Nucleus accumbens (tissue), 56 donors: ENCODE measurements around the gene GFAP.
A peak's percentile ranks its signal among the peaks of the same experiment; 100 is the strongest.

Experiments used
- DNase-seq, 56 donors: peaks; one replicate each; lab custom pipeline; 2025; lab: John Stamatoyannopoulos, UW

Gene GFAP

DNA sequence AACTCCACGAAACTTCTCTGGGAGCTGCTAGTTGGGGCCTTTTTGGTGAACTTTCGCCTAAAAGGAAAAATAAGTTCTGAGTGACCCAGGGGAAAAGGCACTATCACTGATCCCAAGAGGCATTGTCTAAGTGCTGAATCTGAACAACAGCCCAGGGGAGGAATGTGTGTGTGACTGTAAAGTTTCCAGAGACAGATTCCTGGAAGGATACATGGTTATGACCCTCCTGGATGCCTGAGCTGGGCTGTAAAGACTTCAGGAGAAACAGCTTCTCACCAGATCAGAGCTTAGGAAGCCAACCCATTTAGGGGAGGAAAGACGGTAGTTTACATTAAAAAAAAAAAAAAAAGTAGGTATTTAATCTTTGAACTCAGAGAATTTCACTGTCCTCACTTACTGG lies 47.5 kb downstream of the GFAP start:
- DNase-seq = no peak

DNA sequence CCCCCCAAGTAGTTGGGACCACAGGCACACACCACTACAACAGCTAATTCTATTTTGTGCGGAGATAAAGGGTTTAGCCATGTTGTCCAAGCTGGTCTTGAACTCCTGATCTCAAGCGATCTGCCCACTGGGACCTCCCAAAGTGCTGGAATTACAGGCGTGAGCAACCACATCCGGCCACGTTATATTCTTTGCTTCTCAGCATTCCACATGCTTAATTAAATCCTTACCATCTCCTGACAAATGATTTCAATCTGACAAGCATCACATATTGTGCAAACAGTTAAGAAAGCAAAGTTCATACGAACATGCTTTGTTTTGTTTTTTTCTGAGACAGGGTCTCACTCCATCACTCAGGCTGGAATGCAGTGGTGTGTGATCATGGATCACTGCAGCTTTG lies 49.4 kb downstream of the GFAP start:
- DNase-seq = no peak

DNA sequence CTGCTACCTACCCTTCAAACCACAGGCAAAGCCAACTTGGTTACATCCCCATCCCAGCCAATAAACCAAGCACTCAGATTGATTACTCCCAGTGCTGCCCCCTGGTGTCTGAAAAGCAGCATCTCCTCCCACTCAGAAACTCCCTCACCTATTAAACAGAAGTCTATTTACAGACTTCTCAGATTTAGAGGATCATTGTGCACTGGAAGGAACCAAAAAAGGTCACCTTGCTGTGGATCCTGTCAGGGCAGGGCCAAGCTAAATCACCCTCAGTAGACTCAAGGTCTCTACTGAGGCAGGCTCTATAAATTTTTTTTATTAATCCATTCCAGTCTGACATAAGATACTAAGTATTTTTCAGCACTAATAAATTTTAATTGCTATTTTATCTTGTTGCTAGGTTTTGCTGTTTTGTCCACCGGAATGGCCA lies 50.1 kb downstream of the GFAP start:
- peak in 45 of 56 donors; percentile 1 to 79 (median 32) for DNase-seq

GRCh38 chr17:44864831-44865230 lies 50.5 kb downstream of the GFAP start:
- DNase-seq = no peak

GRCh38 chr17:44863061-44863918 lies 52.0 kb downstream of the GFAP start:
- DNase-seq = no peak

- no peak for DNase-seq
Observed at GRCh38 chr17:44862278-44862914, 52.9 kb downstream of the GFAP start.

GRCh38 chr17:44859701-44860100 lies 55.6 kb downstream of the GFAP start:
- no peak for DNase-seq

DNA sequence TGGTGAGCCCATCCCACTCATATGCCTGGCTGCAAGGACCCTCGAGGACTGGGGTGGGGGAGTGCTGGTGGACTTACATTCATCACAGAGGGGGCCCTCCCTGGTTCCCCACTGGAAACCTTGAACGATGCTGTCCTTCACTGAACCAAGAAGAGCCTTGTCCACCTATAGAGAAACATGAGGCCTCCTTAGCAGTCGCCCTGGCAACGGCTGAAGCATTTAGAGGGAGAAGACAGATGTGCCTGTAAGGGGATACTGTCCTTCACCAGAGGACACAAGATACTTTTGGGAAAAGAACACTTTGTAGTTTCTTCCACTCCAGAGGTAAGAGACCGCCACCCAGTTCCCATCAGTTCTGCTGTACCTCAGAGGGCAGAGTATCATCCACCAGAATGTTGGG lies 61.1 kb downstream of the GFAP start:
- DNase-seq = no peak
